ENCODE results near the gene CAMK2G. TPM values are rescaled to one million over a fixed set of nuclear protein-coding genes. Genes with fewer than 3 reads are reported as not detected.
"Not testable (repeated sequence)": the region's sequence is repeated elsewhere in the genome, so short reads cannot be mapped to it uniquely, and the experiment has no call there.

Gene CAMK2G
- total RNA-seq, 1 experiment from 2014 or later, result 24.0 TPM

- Histone ChIP-seq H3K9me3 (no peaks in the 10 kb centered on the region), H3K4me3 (no peak overlapping the region), H3K27me3 (no peaks in the 10 kb centered on the region), H3K36me3 (peaks cover 42% of the 10 kb centered on the region)
- DNase-seq, result no peak
Observed at GRCh38 chr10:73800560-73801252, 73.6 kb downstream of the CAMK2G start.

- peaks cover 38% of the 10 kb centered on the region for H3K36me3 ChIP-seq
- DNase-seq, result no peak
- H3K9me3 ChIP-seq, result no peaks in the 10 kb centered on the region
- H3K4me3 ChIP-seq, result no peak overlapping the region
- no peaks in the 10 kb centered on the region for H3K27me3 ChIP-seq
Observed at GRCh38 chr10:73799899-73800559, 74.3 kb downstream of the CAMK2G start.

DNA sequence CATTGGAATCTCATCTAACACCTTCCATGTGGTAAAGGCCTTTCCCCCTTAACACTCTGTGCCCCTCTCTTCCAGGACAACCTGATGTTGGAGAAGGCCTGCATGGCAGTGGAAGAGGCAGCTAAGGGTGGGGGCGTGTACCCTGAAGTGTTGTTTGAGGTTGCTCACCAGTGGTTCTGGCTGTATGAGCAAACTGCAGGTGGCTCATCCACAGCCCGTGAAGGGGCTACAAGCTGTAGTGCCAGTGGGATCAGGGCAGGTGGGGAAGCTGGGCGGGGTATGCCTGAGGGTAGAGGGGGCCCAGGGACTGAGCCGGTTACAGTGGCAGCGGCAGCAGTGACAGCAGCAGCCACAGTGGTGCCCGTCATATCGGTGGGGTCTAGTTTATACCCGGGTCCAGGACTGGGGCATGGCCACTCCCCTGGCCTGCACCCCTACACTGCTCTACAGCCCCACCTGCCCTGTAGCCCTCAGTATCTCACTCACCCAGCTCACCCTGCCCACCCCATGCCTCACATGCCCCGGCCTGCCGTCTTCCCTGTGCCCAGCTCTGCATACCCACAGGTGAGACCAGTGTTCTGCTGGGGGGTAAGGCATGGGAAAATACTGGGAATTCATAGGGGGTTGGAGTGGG, 75.3 kb downstream of the CAMK2G start:
- no peak for DNase-seq
- Histone ChIP-seq H3K36me3 (peaks cover 42% of the 10 kb centered on the region), H3K9me3 (no peaks in the 10 kb centered on the region), H3K4me3 (no peak overlapping the region), H3K27me3 (no peaks in the 10 kb centered on the region)

- Histone ChIP-seq H3K27me3 (no peaks in the 10 kb centered on the region), H3K4me3 (no peak overlapping the region), H3K9me3 (no peaks in the 10 kb centered on the region), H3K36me3 (peaks cover 47% of the 10 kb centered on the region)
- no peak for DNase-seq
Observed at GRCh38 chr10:73798087-73798486, 76.3 kb downstream of the CAMK2G start.

GRCh38 chr10:73797324-73798025, 76.9 kb downstream of the CAMK2G start:
- DNase-seq, result no peak
- Histone ChIP-seq H3K36me3 (peaks cover 46% of the 10 kb centered on the region), H3K4me3 (no peak overlapping the region), H3K27me3 (no peaks in the 10 kb centered on the region), H3K9me3 (no peaks in the 10 kb centered on the region)

GRCh38 chr10:73796766-73797165, 77.6 kb downstream of the CAMK2G start:
- Histone ChIP-seq H3K27me3 (no peaks in the 10 kb centered on the region), H3K36me3 (peaks cover 50% of the 10 kb centered on the region), H3K9me3 (no peaks in the 10 kb centered on the region), H3K4me3 (no peak overlapping the region)
- DNase-seq, result no peak

DNA sequence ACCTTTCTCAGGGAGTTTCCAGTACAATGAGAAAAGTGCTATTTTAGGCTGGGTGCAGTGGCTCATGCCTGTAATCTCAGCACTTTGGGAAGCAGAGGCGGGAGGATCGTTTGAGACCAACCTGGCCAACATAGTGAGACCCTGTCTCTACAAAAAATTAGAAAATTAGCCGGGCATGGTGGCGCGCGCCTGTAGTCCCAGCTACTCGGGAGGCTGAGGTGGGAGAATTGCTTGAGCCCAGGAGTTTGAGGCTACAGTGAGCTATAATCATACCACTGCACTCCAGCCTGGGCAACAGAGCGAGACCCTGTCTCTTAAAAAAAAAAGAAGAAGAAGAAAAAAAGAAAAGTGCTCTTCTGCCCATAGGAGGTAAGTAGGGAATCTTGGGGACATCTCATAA, 78.3 kb downstream of the CAMK2G start:
- not testable (repeated sequence) for H3K9me3 ChIP-seq, H3K4me3 ChIP-seq, H3K27me3 ChIP-seq, DNase-seq
- peaks cover 53% of the 10 kb centered on the region for H3K36me3 ChIP-seq

GRCh38 chr10:73795491-73795890, 78.9 kb downstream of the CAMK2G start:
- H3K4me3 ChIP-seq, DNase-seq, H3K27me3 ChIP-seq, H3K9me3 ChIP-seq: not testable (repeated sequence)
- peaks cover 55% of the 10 kb centered on the region for H3K36me3 ChIP-seq

DNA sequence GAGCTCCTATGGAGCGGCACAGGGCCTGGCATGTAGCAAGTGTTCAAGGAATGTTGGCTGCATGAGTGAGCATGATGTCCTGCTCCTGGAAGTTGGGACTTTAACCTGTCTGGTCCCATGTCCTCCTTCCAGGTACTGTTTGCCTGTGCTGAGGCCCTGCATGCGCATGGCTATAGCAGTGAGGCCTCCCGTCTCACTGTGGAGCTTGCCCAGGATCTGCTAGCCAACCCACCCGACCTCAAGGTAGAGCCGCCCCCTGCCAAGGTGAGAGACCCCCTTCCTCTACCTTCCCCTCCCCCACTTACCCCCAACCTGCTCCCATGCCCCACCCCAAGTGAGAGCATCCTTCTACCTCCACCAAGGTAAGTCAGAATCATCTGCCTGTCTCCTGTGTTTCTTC, 80.9 kb downstream of the CAMK2G start:
- Histone ChIP-seq H3K9me3 (no peaks in the 10 kb centered on the region), H3K36me3 (peaks cover 62% of the 10 kb centered on the region), H3K27me3 (no peaks in the 10 kb centered on the region), H3K4me3 (no peak overlapping the region)
- no peak for DNase-seq

- DNase-seq, result no peak
- H3K27me3 ChIP-seq, result no peaks in the 10 kb centered on the region
- H3K9me3 ChIP-seq, result no peaks in the 10 kb centered on the region
- peaks cover 53% of the 10 kb centered on the region for H3K36me3 ChIP-seq
- H3K4me3 ChIP-seq, result no peak overlapping the region
Observed at GRCh38 chr10:73791871-73792400, 82.4 kb downstream of the CAMK2G start.

- H3K27me3 ChIP-seq, result no peaks in the 10 kb centered on the region
- H3K4me3 ChIP-seq, result no peak overlapping the region
- DNase-seq, result no peak
- H3K36me3 ChIP-seq, result peaks cover 45% of the 10 kb centered on the region
- H3K9me3 ChIP-seq, result no peaks in the 10 kb centered on the region
Observed at GRCh38 chr10:73790886-73791625, 83.3 kb downstream of the CAMK2G start.

DNA sequence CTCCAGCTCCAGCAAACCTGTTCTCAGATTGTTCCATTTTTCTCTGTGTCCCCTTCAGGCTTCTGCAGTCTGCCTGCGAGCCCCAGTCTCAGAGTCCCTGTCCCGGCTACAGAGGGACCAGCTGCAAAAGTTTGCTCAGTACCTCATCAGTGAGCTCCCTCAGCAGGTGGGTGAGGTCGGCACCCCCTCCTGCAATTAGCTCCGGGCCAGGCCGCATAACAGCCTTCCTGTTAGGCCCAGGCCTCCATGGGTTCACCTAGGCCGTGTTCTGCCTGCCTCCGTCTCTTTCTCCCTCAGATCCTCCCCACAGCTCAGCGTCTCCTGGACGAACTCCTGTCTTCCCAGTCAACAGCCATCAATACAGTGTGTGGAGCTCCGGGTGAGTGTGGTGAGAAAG, 84.7 kb downstream of the CAMK2G start:
- Histone ChIP-seq H3K27me3 (no peaks in the 10 kb centered on the region), H3K4me3 (no peak overlapping the region), H3K36me3 (peaks cover 47% of the 10 kb centered on the region), H3K9me3 (no peaks in the 10 kb centered on the region)
- DNase-seq, result no peak

DNA sequence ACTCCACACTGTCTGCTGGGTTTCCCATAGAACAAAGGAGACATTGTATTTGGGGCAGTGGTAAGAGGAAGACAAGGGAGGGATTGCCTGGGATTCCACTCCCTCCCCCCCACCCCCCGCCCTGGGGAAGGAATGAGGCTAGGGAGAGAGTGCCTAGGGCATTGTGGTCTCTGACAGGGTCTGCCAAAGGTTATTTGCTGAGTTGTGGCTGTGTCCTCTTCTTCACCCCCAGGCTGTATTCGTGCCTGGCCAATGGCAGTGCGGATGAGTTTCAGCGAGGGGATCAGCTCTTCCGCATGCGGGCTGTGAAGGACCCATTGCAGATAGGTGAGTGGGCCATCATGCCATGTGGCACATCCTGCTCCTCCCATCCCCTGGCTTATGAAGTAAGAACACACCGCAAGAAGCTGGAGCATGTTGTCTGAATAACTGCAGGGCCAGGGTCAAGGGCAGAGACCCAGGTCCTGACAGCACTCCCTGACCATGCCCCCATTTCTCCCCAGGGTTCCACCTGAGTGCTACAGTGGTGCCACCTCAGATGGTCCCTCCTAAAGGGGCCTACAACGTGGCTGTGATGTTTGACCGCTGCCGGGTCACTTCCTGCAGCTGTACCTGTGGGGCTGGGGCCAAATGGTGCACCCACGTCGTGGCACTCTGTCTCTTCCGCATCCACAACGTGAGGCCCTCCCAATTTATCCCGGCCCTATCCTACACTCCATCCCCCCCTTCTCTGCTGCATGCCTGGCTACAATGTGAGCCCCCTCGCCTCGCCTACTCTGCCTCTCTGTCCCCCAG, 85.3 kb downstream of the CAMK2G start:
- no peaks in the 10 kb centered on the region for H3K9me3 ChIP-seq
- no peak overlapping the region for H3K4me3 ChIP-seq
- no peak for DNase-seq
- peaks cover 44% of the 10 kb centered on the region for H3K36me3 ChIP-seq
- no peaks in the 10 kb centered on the region for H3K27me3 ChIP-seq

GRCh38 chr10:73787031-73787800, 87.1 kb downstream of the CAMK2G start:
- H3K27me3 ChIP-seq, H3K9me3 ChIP-seq, DNase-seq: not testable (repeated sequence)
- peaks cover 39% of the 10 kb centered on the region for H3K36me3 ChIP-seq
- H3K4me3 ChIP-seq, result peak overlapping the region; percentile 71

- Histone ChIP-seq H3K4me3 (peak overlapping the region; percentile 71), H3K36me3 (peaks cover 32% of the 10 kb centered on the region), H3K9me3 (no peaks in the 10 kb centered on the region), H3K27me3 (no peaks in the 10 kb centered on the region)
- DNase-seq, result no peak
Observed at GRCh38 chr10:73786512-73786885, 87.9 kb downstream of the CAMK2G start.
